SK-N-SH treated with all-trans-retinoic acid at 6 μM for 48 hours (cell line): ENCODE measurements around the gene GALNT17.

Experiments
- ARNTL ChIP-seq: fragments of 450-650 bp; formaldehyde crosslinking; IDR thresholded peaks from 2 replicates; pipeline ENCODE4 v1.5.0; 2020; ENCODE audit warnings: low read depth, mild to moderate bottlenecking, moderate library complexity, borderline replicate concordance
- BACH2 ChIP-seq: fragments of 250-450 bp; sonication (Bioruptor Pico); IDR thresholded peaks from 2 replicates; pipeline ENCODE4 v1.9.0; 2021; ENCODE audit warnings: mild to moderate bottlenecking, borderline replicate concordance
- CREB5 ChIP-seq: fragments of 250-450 bp; sonication (Bioruptor Pico); IDR thresholded peaks from 2 replicates; pipeline ENCODE4 v1.5.1; 2020; ENCODE audit warnings: low read depth, mild to moderate bottlenecking, moderate library complexity
- CSDC2 ChIP-seq: fragments of 250-450 bp; sonication (Bioruptor Pico); IDR thresholded peaks from 2 replicates; pipeline ENCODE4 v1.5.0; 2020; ENCODE audit warnings: mild to moderate bottlenecking, moderate library complexity
- ISL1 ChIP-seq: fragments of 250-450 bp; sonication (Bioruptor Pico); IDR thresholded peaks from 2 replicates; pipeline ENCODE4 v2.1.2; 2022; ENCODE audit warnings: mild to moderate bottlenecking, moderate library complexity
- OSR1 ChIP-seq: fragments of 250-450 bp; sonication (Bioruptor Pico); IDR thresholded peaks from 2 replicates; pipeline ENCODE4 v1.8.0; 2022; ENCODE audit warnings: moderate library complexity, mild to moderate bottlenecking, inconsistent platforms
- PATZ1 ChIP-seq: fragments of 250-450 bp; sonication (Bioruptor Pico); IDR thresholded peaks from 2 replicates; pipeline ENCODE4 v1.8.0; 2020; ENCODE audit warnings: mild to moderate bottlenecking, moderate library complexity, borderline replicate concordance
- POU6F1 ChIP-seq: fragments of 250-450 bp; sonication (Bioruptor Pico); IDR thresholded peaks from 2 replicates; pipeline ENCODE4 v1.8.0; 2021; ENCODE audit warnings: low read depth, mild to moderate bottlenecking, moderate library complexity, borderline replicate concordance
- PPARA ChIP-seq: fragments of 250-450 bp; sonication (Bioruptor Pico); IDR thresholded peaks from 2 replicates; pipeline ENCODE4 v1.5.0; 2020; ENCODE audit warnings: mild to moderate bottlenecking, borderline replicate concordance
- RARB ChIP-seq: fragments of 250-450 bp; sonication (Bioruptor Pico); IDR thresholded peaks from 2 replicates; pipeline ENCODE4 v1.8.0; 2021; ENCODE audit warnings: mild to moderate bottlenecking, moderate library complexity
- ZFP30 ChIP-seq: fragments of 450-650 bp; formaldehyde crosslinking; IDR thresholded peaks from 2 replicates; pipeline ENCODE4 v1.5.0; 2022; ENCODE audit warnings: mild to moderate bottlenecking, moderate library complexity
- ZNF565 ChIP-seq: fragments of 450-650 bp; formaldehyde crosslinking; conservative IDR thresholded peaks from 2 replicates; pipeline ENCODE4 v1.5.0; 2020; ENCODE audit warnings: low read depth, mild to moderate bottlenecking, moderate library complexity
- ZNF8 ChIP-seq: fragments of 450-650 bp; formaldehyde crosslinking; IDR thresholded peaks from 2 replicates; pipeline ENCODE4 v1.5.0; 2020; ENCODE audit warnings: mild to moderate bottlenecking, moderate library complexity

- TF ChIP-seq ZNF565 (CRISPR knock-in tag) (no peak), BACH2 (CRISPR knock-in tag) (no peak), ZFP30 (CRISPR knock-in tag) (no peak), OSR1 (CRISPR knock-in tag) (no peak), POU6F1 (CRISPR knock-in tag) (no peak), PPARA (no peak), CREB5 (CRISPR knock-in tag) (no peak), ISL1 (CRISPR knock-in tag) (no peak), RARB (no peak), ARNTL (no peak), CSDC2 (CRISPR knock-in tag) (no peak), ZNF8 (CRISPR knock-in tag) (no peak), PATZ1 (CRISPR knock-in tag) (no peak)
Observed at GRCh38 chr7:71507680-71508602, 376.0 kb downstream of the GALNT17 start.
